ENCODE data around the gene OOSP2. TPM values are rescaled to one million over a fixed set of nuclear protein-coding genes. Genes with fewer than 3 reads are reported as not detected.
"Not testable (repeated sequence)": the region's sequence is repeated elsewhere in the genome, so short reads cannot be mapped to it uniquely, and the experiment has no call there.

OOSP2 gene
- total RNA-seq, 1 donor from 2014 or later = not detected

GRCh38 chr11:60069450-60069849 is 29.2 kb downstream of the OOSP2 start:
- Histone ChIP-seq H3K36me3 (no peaks in the 10 kb centered on the region), H3K4me3 (no peak overlapping the region), H3K9me3 (replicated peaks) (no peaks in the 10 kb centered on the region), H3K27ac (replicated peaks) (no peak overlapping the region), H3K27me3 (ENCODE audit: low read depth) (no peaks in the 10 kb centered on the region), H3K4me1 (no peaks in the 10 kb centered on the region)
- TF ChIP-seq CTCF (IDR thresholded peaks at IDR 0.05; ENCODE audit: borderline replicate concordance) = no peak
- DNase-seq = no peak
- intact Hi-C loops (cut with micrococcal nuclease) = no loop called here

GRCh38 chr11:60071644-60072043 is 31.4 kb downstream of the OOSP2 start:
- H3K4me3 ChIP-seq; DNase-seq; intact Hi-C loops (cut with micrococcal nuclease); H3K4me1 ChIP-seq; H3K27me3 ChIP-seq (ENCODE audit: low read depth); H3K27ac ChIP-seq (replicated peaks); H3K36me3 ChIP-seq; H3K9me3 ChIP-seq (replicated peaks): not testable (repeated sequence)

- no peaks in the 10 kb centered on the region for H3K9me3 ChIP-seq (replicated peaks)
- H3K27ac ChIP-seq (replicated peaks) = no peak overlapping the region
- no peaks in the 10 kb centered on the region for H3K36me3 ChIP-seq
- intact Hi-C loops (cut with micrococcal nuclease) = no loop called here
- no peaks in the 10 kb centered on the region for H3K4me1 ChIP-seq
- no peak for TF ChIP-seq CTCF (IDR thresholded peaks at IDR 0.05; ENCODE audit: borderline replicate concordance)
- no peak overlapping the region for H3K4me3 ChIP-seq
- no peak for DNase-seq
- no peaks in the 10 kb centered on the region for H3K27me3 ChIP-seq (ENCODE audit: low read depth)
Measured at GRCh38 chr11:60077216-60077817, 37.1 kb downstream of the OOSP2 start.

GRCh38 chr11:60077981-60078380 is 37.8 kb downstream of the OOSP2 start:
- no peak overlapping the region for H3K4me3 ChIP-seq
- no peak for TF ChIP-seq CTCF (IDR thresholded peaks at IDR 0.05; ENCODE audit: borderline replicate concordance)
- no peaks in the 10 kb centered on the region for H3K36me3 ChIP-seq
- no peaks in the 10 kb centered on the region for H3K4me1 ChIP-seq
- H3K9me3 ChIP-seq (replicated peaks) = no peaks in the 10 kb centered on the region
- H3K27me3 ChIP-seq (ENCODE audit: low read depth) = no peaks in the 10 kb centered on the region
- no peak for DNase-seq
- intact Hi-C loops (cut with micrococcal nuclease) = no loop called here
- no peak overlapping the region for H3K27ac ChIP-seq (replicated peaks)

GRCh38 chr11:60078745-60079144 is 38.5 kb downstream of the OOSP2 start:
- intact Hi-C loops (cut with micrococcal nuclease) = no loop called here
- Histone ChIP-seq H3K27ac (replicated peaks) (no peak overlapping the region), H3K27me3 (ENCODE audit: low read depth) (no peaks in the 10 kb centered on the region), H3K36me3 (no peaks in the 10 kb centered on the region), H3K4me1 (no peaks in the 10 kb centered on the region), H3K9me3 (replicated peaks) (no peaks in the 10 kb centered on the region), H3K4me3 (no peak overlapping the region)
- no peak for TF ChIP-seq CTCF (IDR thresholded peaks at IDR 0.05; ENCODE audit: borderline replicate concordance)
- no peak for DNase-seq

GRCh38 chr11:60080535-60080934 is 40.3 kb downstream of the OOSP2 start:
- TF ChIP-seq CTCF (IDR thresholded peaks at IDR 0.05; ENCODE audit: borderline replicate concordance) = no peak
- no peaks in the 10 kb centered on the region for H3K36me3 ChIP-seq
- H3K27me3 ChIP-seq (ENCODE audit: low read depth) = no peaks in the 10 kb centered on the region
- no peak overlapping the region for H3K27ac ChIP-seq (replicated peaks)
- intact Hi-C loops (cut with micrococcal nuclease) = no loop called here
- no peak for DNase-seq
- H3K4me1 ChIP-seq = no peaks in the 10 kb centered on the region
- no peak overlapping the region for H3K4me3 ChIP-seq
- no peaks in the 10 kb centered on the region for H3K9me3 ChIP-seq (replicated peaks)
